T1000 (cell line): ENCODE results near the gene MRPL54.
"Not testable (repeated sequence)": the region's sequence is repeated elsewhere in the genome, so short reads cannot be mapped to it uniquely, and the experiment has no call there.

Source experiments
- DNase-seq: peaks from one replicate; lab custom pipeline; 2025; ENCODE audit warnings: mixed read lengths; lab: John Stamatoyannopoulos, UW

MRPL54 gene

GRCh38 chr19:3740431-3740830 lies 22.1 kb upstream of the MRPL54 start:
- DNase-seq, result no peak

- DNase-seq, result no peak
Observed at GRCh38 chr19:3743486-3743885, 19.0 kb upstream of the MRPL54 start.

GRCh38 chr19:3745363-3746045 lies 17.0 kb upstream of the MRPL54 start:
- DNase-seq, result no peak

GRCh38 chr19:3746371-3747056 lies 16.0 kb upstream of the MRPL54 start:
- DNase-seq, result no peak

- no peak for DNase-seq
Observed at GRCh38 chr19:3748965-3749364, 13.5 kb upstream of the MRPL54 start.

- DNase-seq, result no peak
Observed at GRCh38 chr19:3750211-3750610, 12.3 kb upstream of the MRPL54 start.

GRCh38 chr19:3751236-3751635 lies 11.2 kb upstream of the MRPL54 start:
- no peak for DNase-seq

GRCh38 chr19:3752492-3752891 lies 10.0 kb upstream of the MRPL54 start:
- DNase-seq, result no peak

GRCh38 chr19:3753631-3754410 lies 8.7 kb upstream of the MRPL54 start:
- no peak for DNase-seq

GRCh38 chr19:3757705-3758104 lies 4.8 kb upstream of the MRPL54 start:
- not testable (repeated sequence) for DNase-seq

GRCh38 chr19:3758297-3758696 lies 4.2 kb upstream of the MRPL54 start:
- DNase-seq, result not testable (repeated sequence)

- no peak for DNase-seq
Observed at GRCh38 chr19:3759482-3760254, 2.8 kb upstream of the MRPL54 start.

- no peak for DNase-seq
Observed at GRCh38 chr19:3760871-3761361, 1.6 kb upstream of the MRPL54 start.

GRCh38 chr19:3761382-3762129 lies 926 bp upstream of the MRPL54 start, which contains the start of gene APBA3:
TSS of gene APBA3 (minus strand) at chr19:3761692. CDS start at chr19:3760264, 1,428 bp downstream.
- peak; percentile 84 for DNase-seq

- no peak for DNase-seq
Observed at GRCh38 chr19:3762130-3762473, 380 bp upstream of the MRPL54 start.

GRCh38 chr19:3765121-3765520 lies 2.6 kb downstream of the MRPL54 start:
- no peak for DNase-seq

GRCh38 chr19:3765757-3766156 lies 3.3 kb downstream of the MRPL54 start:
- not testable (repeated sequence) for DNase-seq

- no peak for DNase-seq
Observed at GRCh38 chr19:3766520-3766919, 4.0 kb downstream of the MRPL54 start.

GRCh38 chr19:3767050-3767449 lies 4.6 kb downstream of the MRPL54 start:
- DNase-seq, result no peak

- no peak for DNase-seq
Observed at GRCh38 chr19:3768015-3768747, 5.7 kb downstream of the MRPL54 start.

- no peak for DNase-seq
Observed at GRCh38 chr19:3768748-3769099, 6.2 kb downstream of the MRPL54 start.
